ENCODE data around the gene BCL6. TPM values are rescaled to one million over a fixed set of nuclear protein-coding genes. Genes with fewer than 3 reads are reported as not detected.
"Not testable (repeated sequence)": the region's sequence is repeated elsewhere in the genome, so short reads cannot be mapped to it uniquely, and the experiment has no call there.

BCL6 gene
- total RNA-seq, 4 donors from 2014 or later: 6.6 to 188 (median 51.0) TPM

- Histone ChIP-seq H3K27me3 (no peaks in the 10 kb centered on the region), H3K27ac (no peak overlapping the region), H3K36me3 (no peaks in the 10 kb centered on the region), H3K4me1 (no peaks in the 10 kb centered on the region), H3K9me3 (no peaks in the 10 kb centered on the region), H3K4me3 (no peak overlapping the region)
- intact Hi-C loops (cut with DNase I; ENCODE audit: low total_unique reads): no loop called here
- TF ChIP-seq CTCF (IDR thresholded peaks at IDR 0.05) (no peak), POLR2A (IDR thresholded peaks at IDR 0.05) (no peak)
- DNase-seq: no peak
These were observed 55.3 kb downstream of the BCL6 start for GRCh38 chr3:187689984-187690383.

DNA sequence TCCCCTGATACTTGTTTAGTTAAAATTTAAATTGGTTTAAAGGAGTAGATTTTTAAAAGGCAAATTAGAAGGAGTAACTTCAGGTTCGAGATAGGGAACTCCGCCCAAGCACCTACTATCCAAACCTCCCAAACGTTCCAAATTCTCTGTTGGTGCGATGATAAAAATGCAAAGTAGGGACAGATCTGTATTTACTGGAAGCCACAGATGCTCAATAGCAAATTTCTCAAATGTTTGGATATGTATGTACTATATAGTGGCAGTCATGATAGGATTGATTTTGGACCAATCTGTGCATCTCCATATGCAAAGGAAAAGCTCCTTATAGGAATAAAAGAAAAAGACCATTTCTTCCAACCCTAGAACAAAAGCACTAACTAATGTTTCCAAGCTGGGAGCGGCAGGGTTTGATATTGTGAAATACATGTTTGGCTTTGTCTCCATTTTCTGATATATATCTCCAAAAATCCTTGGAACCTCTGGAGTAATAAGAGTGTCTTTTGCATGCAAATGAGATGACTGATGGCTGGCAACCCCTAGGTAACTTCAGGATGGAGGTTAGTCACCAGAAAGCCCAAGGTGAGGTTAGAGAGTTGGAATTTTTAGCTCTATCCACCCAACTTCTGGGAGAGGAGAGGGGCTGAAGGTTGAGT lies 58.5 kb downstream of the BCL6 start:
- Histone ChIP-seq H3K27ac (no peak overlapping the region), H3K4me3 (no peak overlapping the region), H3K9me3 (no peaks in the 10 kb centered on the region), H3K4me1 (no peaks in the 10 kb centered on the region), H3K36me3 (no peaks in the 10 kb centered on the region), H3K27me3 (no peaks in the 10 kb centered on the region)
- TF ChIP-seq POLR2A (IDR thresholded peaks at IDR 0.05) (no peak), CTCF (IDR thresholded peaks at IDR 0.05) (no peak)
- no peak for DNase-seq
- intact Hi-C loops (cut with DNase I; ENCODE audit: low total_unique reads): no loop called here

DNA sequence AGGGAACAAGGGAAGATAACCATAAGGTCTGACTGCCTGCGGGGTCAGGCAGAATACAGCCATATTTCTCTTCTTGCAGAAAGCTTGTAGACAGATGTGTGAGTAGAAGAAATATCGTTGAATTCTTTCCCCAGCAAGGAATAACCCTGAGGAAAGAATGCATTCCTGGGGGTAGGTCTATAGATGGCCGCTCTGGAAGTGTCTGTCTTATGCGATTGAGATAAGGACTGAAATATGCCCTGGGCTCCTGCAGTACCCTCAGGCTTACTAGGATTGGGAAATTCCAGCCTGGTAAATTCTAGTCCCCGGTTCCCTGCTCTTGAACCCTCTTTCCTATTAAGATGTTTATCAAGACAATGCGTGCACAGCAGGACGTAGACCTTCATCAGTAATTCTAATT lies 59.3 kb downstream of the BCL6 start:
- no peaks in the 10 kb centered on the region for H3K9me3 ChIP-seq
- TF ChIP-seq POLR2A (IDR thresholded peaks at IDR 0.05): no peak
- no peak for TF ChIP-seq CTCF (IDR thresholded peaks at IDR 0.05)
- no peaks in the 10 kb centered on the region for H3K27me3 ChIP-seq
- H3K27ac ChIP-seq: no peak overlapping the region
- H3K4me3 ChIP-seq: no peak overlapping the region
- no peaks in the 10 kb centered on the region for H3K4me1 ChIP-seq
- intact Hi-C loops (cut with DNase I; ENCODE audit: low total_unique reads): no loop called here
- no peak for DNase-seq
- H3K36me3 ChIP-seq: no peaks in the 10 kb centered on the region

- DNase-seq: no peak
- no peaks in the 10 kb centered on the region for H3K36me3 ChIP-seq
- no peaks in the 10 kb centered on the region for H3K27me3 ChIP-seq
- no peak for TF ChIP-seq POLR2A (IDR thresholded peaks at IDR 0.05)
- no peak for TF ChIP-seq CTCF (IDR thresholded peaks at IDR 0.05)
- no peaks in the 10 kb centered on the region for H3K9me3 ChIP-seq
- no peak overlapping the region for H3K4me3 ChIP-seq
- no peak overlapping the region for H3K27ac ChIP-seq
- intact Hi-C loops (cut with DNase I; ENCODE audit: low total_unique reads): no loop called here
- no peaks in the 10 kb centered on the region for H3K4me1 ChIP-seq
These were observed 60.4 kb downstream of the BCL6 start for GRCh38 chr3:187684880-187685279.

GRCh38 chr3:187684444-187684843 lies 60.8 kb downstream of the BCL6 start:
- Histone ChIP-seq H3K4me1 (no peaks in the 10 kb centered on the region), H3K9me3 (no peaks in the 10 kb centered on the region), H3K36me3 (no peaks in the 10 kb centered on the region), H3K27ac (no peak overlapping the region), H3K4me3 (no peak overlapping the region), H3K27me3 (no peaks in the 10 kb centered on the region)
- no peak for DNase-seq
- TF ChIP-seq POLR2A (IDR thresholded peaks at IDR 0.05) (no peak), CTCF (IDR thresholded peaks at IDR 0.05) (no peak)
- intact Hi-C loops (cut with DNase I; ENCODE audit: low total_unique reads): no loop called here

GRCh38 chr3:187681756-187682155 lies 63.5 kb downstream of the BCL6 start:
- DNase-seq; H3K27ac ChIP-seq; H3K4me3 ChIP-seq; H3K9me3 ChIP-seq; H3K27me3 ChIP-seq; intact Hi-C loops (cut with DNase I; ENCODE audit: low total_unique reads); H3K4me1 ChIP-seq; H3K36me3 ChIP-seq: not testable (repeated sequence)

Data from uterus (tissue), 4 donors.